Measurements from ENCODE around the gene KAT2B. TPM values are rescaled to one million over a fixed set of nuclear protein-coding genes. Genes with fewer than 3 reads are reported as not detected.

Gene KAT2B
- total and polyA plus RNA-seq, 2 donors (not counting 1 experiment from before 2014, with no cell fraction given), result 21.7 to 57.5 TPM

DNA sequence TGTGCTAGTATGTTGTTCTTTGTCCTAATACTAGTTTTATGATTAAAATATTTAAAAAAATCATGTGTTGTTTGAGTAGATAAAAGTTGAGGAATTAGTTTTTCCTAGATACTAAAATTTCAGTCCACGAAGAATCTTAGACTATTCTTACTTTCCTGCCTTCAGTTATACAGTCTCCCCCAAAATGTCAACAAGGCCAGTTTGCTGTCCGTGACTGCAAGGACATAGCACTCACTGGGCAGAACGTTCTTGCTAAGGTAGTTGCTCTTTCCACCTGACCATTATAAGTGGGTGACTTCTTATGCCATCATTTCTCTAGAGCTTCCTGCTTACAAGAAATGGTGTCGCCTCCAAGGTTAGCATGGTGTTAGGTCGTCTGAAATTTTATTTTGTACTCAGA lies 32.8 kb downstream of the KAT2B start:
- DNase-seq (no peak), ATAC-seq (ENCODE audit: low read depth) (no peak)
- Mint-ChIP-seq H3K27ac (no peak overlapping the region), H3K4me3 (no peak overlapping the region), H3K4me1 (peaks cover 15% of the 10 kb centered on the region), H3K9me3 (ENCODE audit: insufficient read depth) (no peaks in the 10 kb centered on the region), H3K27me3 (no peaks in the 10 kb centered on the region)
- H3K4me3 ChIP-seq (ENCODE audit: control extremely low read depth in 1 of 5, extremely low read depth in 1 of 5, insufficient read depth in 1 of 5, low read depth in 2 of 5, low read length in 4 of 5), result no peak overlapping the region
- no peak overlapping the region for H3K27ac ChIP-seq (ENCODE audit: low read length in 2 of 2)
- peaks cover 0 to 3% of the 10 kb centered on the region in 2 donors for H3K4me1 ChIP-seq (ENCODE audit: control insufficient read depth in 2 of 2, insufficient read depth in 2 of 2, low read length in 2 of 2)
- TF ChIP-seq, protein P1, sequence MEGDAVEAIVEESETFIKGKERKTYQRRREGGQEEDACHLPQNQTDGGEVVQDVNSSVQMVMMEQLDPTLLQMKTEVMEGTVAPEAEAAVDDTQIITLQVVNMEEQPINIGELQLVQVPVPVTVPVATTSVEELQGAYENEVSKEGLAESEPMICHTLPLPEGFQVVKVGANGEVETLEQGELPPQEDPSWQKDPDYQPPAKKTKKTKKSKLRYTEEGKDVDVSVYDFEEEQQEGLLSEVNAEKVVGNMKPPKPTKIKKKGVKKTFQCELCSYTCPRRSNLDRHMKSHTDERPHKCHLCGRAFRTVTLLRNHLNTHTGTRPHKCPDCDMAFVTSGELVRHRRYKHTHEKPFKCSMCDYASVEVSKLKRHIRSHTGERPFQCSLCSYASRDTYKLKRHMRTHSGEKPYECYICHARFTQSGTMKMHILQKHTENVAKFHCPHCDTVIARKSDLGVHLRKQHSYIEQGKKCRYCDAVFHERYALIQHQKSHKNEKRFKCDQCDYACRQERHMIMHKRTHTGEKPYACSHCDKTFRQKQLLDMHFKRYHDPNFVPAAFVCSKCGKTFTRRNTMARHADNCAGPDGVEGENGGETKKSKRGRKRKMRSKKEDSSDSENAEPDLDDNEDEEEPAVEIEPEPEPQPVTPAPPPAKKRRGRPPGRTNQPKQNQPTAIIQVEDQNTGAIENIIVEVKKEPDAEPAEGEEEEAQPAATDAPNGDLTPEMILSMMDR (IDR thresholded peaks at IDR 0.05), result no peak
- TF ChIP-seq EZH2 (IDR thresholded peaks at IDR 0.05; ENCODE audit: borderline replicate concordance, insufficient read depth, low read depth, low read length, poor library complexity, severe bottlenecking), result no peak
- H3K27me3 ChIP-seq (replicated peaks in 1 of 4; ENCODE audit: control extremely low read depth in 1 of 4, control insufficient read depth in 3 of 4, insufficient read depth in 4 of 4, low read length in 3 of 4), result no peaks in the 10 kb centered on the region
- H3K9me3 ChIP-seq (ENCODE audit: control extremely low read depth in 1 of 3, control insufficient read depth in 2 of 3, insufficient read depth in 1 of 3, low read length in 2 of 3), result no peaks in the 10 kb centered on the region
- intact Hi-C loops (cut with micrococcal nuclease), result no loop called here
- 100% methylated on average over 2 of the region's 5 CpGs for WGBS (ENCODE audit: insufficient coverage)
- H3K36me3 ChIP-seq (replicated peaks in 1 of 2; ENCODE audit: control extremely low read depth in 1 of 2, control insufficient read depth in 1 of 2, extremely low read depth in 1 of 2, insufficient read depth in 2 of 2, low read length in 1 of 2), result peaks cover 17 to 38% of the 10 kb centered on the region in 2 experiments
- no peak overlapping the region for H2AFZ ChIP-seq (ENCODE audit: insufficient read depth, low read depth, low read length, poor library complexity, severe bottlenecking)
- H3K79me2 ChIP-seq (ENCODE audit: control insufficient read depth, insufficient read depth, low read length), result peaks cover 33% of the 10 kb centered on the region
- CTCF ChIA-PET, result no interaction called here
- H3K9ac ChIP-seq (ENCODE audit: low read length), result no peak overlapping the region
- H3K4me2 ChIP-seq (replicated peaks; ENCODE audit: low read depth, low read length, poor library complexity, severe bottlenecking), result no peak overlapping the region
- POLR2A ChIA-PET, result no interaction called here
- H4K20me1 ChIP-seq (ENCODE audit: control insufficient read depth, insufficient read depth, low read length, poor library complexity, severe bottlenecking), result peaks cover 27% of the 10 kb centered on the region

DNA sequence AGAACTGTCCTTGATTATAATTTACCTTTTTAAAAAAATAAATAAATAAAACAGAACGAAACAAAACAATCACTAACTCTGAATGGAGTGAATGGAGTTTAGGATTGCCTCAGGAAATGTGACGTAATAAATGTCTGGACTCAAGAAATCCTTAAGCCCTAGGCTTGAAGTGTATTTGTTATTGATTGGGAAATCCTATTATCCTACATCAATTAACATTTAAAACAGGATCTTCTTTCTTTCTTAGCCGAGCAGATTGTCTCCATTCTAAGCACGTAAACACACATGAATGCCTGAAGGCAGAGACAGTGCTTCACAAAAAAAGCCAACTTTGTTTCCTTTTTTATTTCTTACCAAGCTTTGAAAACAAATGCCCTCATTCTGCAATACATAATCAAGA lies 33.4 kb downstream of the KAT2B start:
- H3K4me3 Mint-ChIP-seq, result no peak overlapping the region
- POLR2A ChIA-PET, result no interaction called here
- peaks cover 17 to 38% of the 10 kb centered on the region in 2 experiments for H3K36me3 ChIP-seq (replicated peaks in 1 of 2; ENCODE audit: control extremely low read depth in 1 of 2, control insufficient read depth in 1 of 2, extremely low read depth in 1 of 2, insufficient read depth in 2 of 2, low read length in 1 of 2)
- intact Hi-C loops (cut with micrococcal nuclease), result no loop called here
- CTCF ChIA-PET, result interaction anchor here (0.7 to 0.9 kb wide), 2 partner anchors 9 to 26 kb away, joined by 3 read pairs; no protein-coding TSS in a partner anchor
- TF ChIP-seq, protein P1 (IDR thresholded peaks at IDR 0.05), result no peak
- no peak for TF ChIP-seq EZH2 (IDR thresholded peaks at IDR 0.05; ENCODE audit: borderline replicate concordance, insufficient read depth, low read depth, low read length, poor library complexity, severe bottlenecking)
- no peak overlapping the region for H3K4me2 ChIP-seq (replicated peaks; ENCODE audit: low read depth, low read length, poor library complexity, severe bottlenecking)
- no peak overlapping the region for H3K27ac ChIP-seq (ENCODE audit: low read length in 2 of 2)
- H3K9ac ChIP-seq (ENCODE audit: low read length), result no peak overlapping the region
- peaks cover 27% of the 10 kb centered on the region for H3K79me2 ChIP-seq (ENCODE audit: control insufficient read depth, insufficient read depth, low read length)
- WGBS (ENCODE audit: insufficient coverage), result 100% methylated on average over 2 of the region's 4 CpGs
- H3K4me3 ChIP-seq (ENCODE audit: control extremely low read depth in 1 of 5, extremely low read depth in 1 of 5, insufficient read depth in 1 of 5, low read depth in 2 of 5, low read length in 4 of 5), result no peak overlapping the region
- no peaks in the 10 kb centered on the region for H3K27me3 ChIP-seq (replicated peaks in 1 of 4; ENCODE audit: control extremely low read depth in 1 of 4, control insufficient read depth in 3 of 4, insufficient read depth in 4 of 4, low read length in 3 of 4)
- peaks cover 21% of the 10 kb centered on the region for H4K20me1 ChIP-seq (ENCODE audit: control insufficient read depth, insufficient read depth, low read length, poor library complexity, severe bottlenecking)
- H3K4me1 Mint-ChIP-seq, result peaks cover 10% of the 10 kb centered on the region
- no peak for ATAC-seq (ENCODE audit: low read depth)
- H3K4me1 ChIP-seq (ENCODE audit: control insufficient read depth in 2 of 2, insufficient read depth in 2 of 2, low read length in 2 of 2), result peaks cover 0 to 2% of the 10 kb centered on the region in 2 donors
- no peaks in the 10 kb centered on the region for H3K9me3 Mint-ChIP-seq (ENCODE audit: insufficient read depth)
- no peak overlapping the region for H2AFZ ChIP-seq (ENCODE audit: insufficient read depth, low read depth, low read length, poor library complexity, severe bottlenecking)
- H3K27me3 Mint-ChIP-seq, result no peaks in the 10 kb centered on the region
- H3K9me3 ChIP-seq (ENCODE audit: control extremely low read depth in 1 of 3, control insufficient read depth in 2 of 3, insufficient read depth in 1 of 3, low read length in 2 of 3), result no peaks in the 10 kb centered on the region
- no peak for DNase-seq
- H3K27ac Mint-ChIP-seq, result no peak overlapping the region

Measured in B cell (primary cell).